Measurements from ENCODE around the gene PXDN. TPM values are rescaled to one million over a fixed set of nuclear protein-coding genes. Genes with fewer than 3 reads are reported as not detected.

PXDN gene
- 1 to 10 TPM in 2 of 6 donors, not detected in 4; 1.3 TPM for polyA plus RNA-seq (ENCODE audit: low read depth in 6 of 6)

- Mint-ChIP-seq H3K27ac (peak within 1 kb of the TSS in 2 of 6 donors; percentile 33 to 68), H3K36me3 (peaks cover 0 to 13% of the 10 kb centered on the region in 2 donors), H3K27me3 (peaks cover 54 to 60% (median 54%) of the 10 kb centered on the region in 3 donors), H3K4me3 (peak within 1 kb of the TSS; percentile 75 to 87 (median 82)), H3K9me3 (peaks cover 0 to 2% (median 0%) of the 10 kb centered on the region in 7 donors), H3K4me1 (peaks cover 15 to 28% (median 20%) of the 10 kb centered on the region in 3 donors)
- DNase-seq (no peak), ATAC-seq (ENCODE audit: low read depth in 2 of 2) (no peak)
Observed at GRCh38 chr2:1744446-1745170, at the start of gene PXDN. Gene PXDN, minus strand, starts transcription at chr2:1744515. Its CDS starts 60 bp downstream, at chr2:1744455.

GRCh38 chr2:1793868-1794445, 49.6 kb upstream of the PXDN start:
- Mint-ChIP-seq H3K27ac (no peak overlapping the region), H3K4me1 (peaks cover 0 to 7% (median 4%) of the 10 kb centered on the region in 3 donors), H3K27me3 (peaks cover 0 to 19% (median 16%) of the 10 kb centered on the region in 3 donors), H3K36me3 (peaks cover 0 to 6% of the 10 kb centered on the region in 2 donors), H3K4me3 (no peak overlapping the region), H3K9me3 (peaks cover 0 to 2% (median 0%) of the 10 kb centered on the region in 7 donors)
- no peak for DNase-seq
- no peak for ATAC-seq (ENCODE audit: low read depth in 2 of 2)

DNA sequence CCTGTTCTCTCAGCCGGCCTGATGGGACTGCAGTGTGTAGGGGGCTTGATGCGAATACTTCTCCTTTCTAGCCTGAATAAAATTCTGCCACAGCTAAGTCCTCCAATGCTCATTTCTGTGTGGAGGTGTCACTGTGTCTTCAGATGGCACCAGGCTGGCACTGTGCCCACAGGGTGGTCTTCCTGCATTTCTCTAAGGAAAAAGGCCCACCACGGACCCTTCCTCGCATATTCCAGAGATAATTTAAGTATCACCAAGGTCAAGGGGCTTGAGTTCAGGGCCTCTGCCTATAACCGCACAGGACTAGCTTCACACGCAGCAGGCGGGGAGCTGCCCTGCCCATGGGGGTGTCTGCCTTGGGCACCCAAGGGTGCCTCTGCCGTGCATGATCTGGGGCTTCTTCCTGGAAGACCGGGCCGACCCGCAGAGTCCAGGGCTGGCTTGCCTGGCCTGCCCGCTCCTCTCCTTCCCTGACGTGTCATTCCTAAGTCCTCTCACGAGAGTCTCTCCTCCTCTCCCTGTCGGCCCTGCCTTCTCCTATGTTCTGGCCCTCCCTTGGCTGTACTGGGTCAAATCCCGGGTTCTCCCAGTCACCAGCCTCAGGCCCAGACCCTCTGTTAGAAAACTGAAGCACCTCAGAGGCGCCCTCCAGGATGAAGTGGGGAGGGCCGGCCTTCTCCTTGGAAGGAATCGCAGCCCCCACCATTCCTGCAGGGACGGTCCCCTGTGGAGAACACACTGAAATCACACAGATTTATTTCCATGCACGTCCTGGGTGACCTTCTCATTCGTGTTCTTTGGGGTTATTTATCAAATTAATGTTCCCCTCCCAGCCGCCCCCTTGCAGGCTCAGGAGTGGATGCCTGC, 48.9 kb upstream of the PXDN start:
- H3K27ac Mint-ChIP-seq: no peak overlapping the region
- DNase-seq: no peak
- peaks cover 0 to 23% (median 16%) of the 10 kb centered on the region in 3 donors for H3K27me3 Mint-ChIP-seq
- H3K4me3 Mint-ChIP-seq: no peak overlapping the region
- no peak for ATAC-seq (ENCODE audit: low read depth in 2 of 2)
- H3K4me1 Mint-ChIP-seq: peaks cover 0 to 2% (median 1%) of the 10 kb centered on the region in 3 donors
- H3K9me3 Mint-ChIP-seq: peaks cover 0 to 2% (median 0%) of the 10 kb centered on the region in 7 donors
- peaks cover 0 to 2% of the 10 kb centered on the region in 2 donors for H3K36me3 Mint-ChIP-seq

- H3K27ac Mint-ChIP-seq: no peak overlapping the region
- peaks cover 0 to 34% (median 25%) of the 10 kb centered on the region in 3 donors for H3K27me3 Mint-ChIP-seq
- peaks cover 0 to 2% (median 0%) of the 10 kb centered on the region in 7 donors for H3K9me3 Mint-ChIP-seq
- DNase-seq: no peak
- no peak for ATAC-seq (ENCODE audit: low read depth in 2 of 2)
- H3K4me1 Mint-ChIP-seq: no peaks in the 10 kb centered on the region
- no peaks in the 10 kb centered on the region for H3K36me3 Mint-ChIP-seq
- H3K4me3 Mint-ChIP-seq: no peak overlapping the region
Observed at GRCh38 chr2:1791685-1792435, 47.5 kb upstream of the PXDN start.

DNA sequence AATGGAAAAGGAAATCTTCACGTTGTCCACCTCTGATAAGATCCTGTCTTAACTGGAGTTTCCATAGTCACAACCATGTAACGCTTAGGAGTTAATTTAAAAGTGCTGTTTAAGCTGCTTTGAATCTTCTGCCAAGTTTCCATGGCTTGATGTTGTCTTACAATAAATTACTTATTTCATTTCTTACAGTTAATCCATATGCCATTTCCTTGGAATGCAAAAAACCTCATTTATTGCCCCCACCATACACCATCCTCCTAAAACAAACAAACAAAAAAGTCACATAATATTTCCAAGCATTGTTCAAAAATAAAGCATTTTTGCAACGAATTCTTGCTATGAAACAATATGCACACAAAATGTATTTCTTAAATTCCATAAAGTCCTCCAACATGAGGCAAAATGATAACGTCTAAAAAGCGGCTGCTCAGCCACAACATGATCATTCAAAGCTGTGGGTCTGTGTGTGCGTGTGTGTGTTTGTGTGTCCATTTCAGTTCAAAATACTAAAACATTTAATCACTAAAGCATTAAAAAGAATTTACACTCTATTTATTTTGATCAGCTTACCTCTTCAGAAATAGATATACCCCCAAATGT, 46.8 kb upstream of the PXDN start:
- Mint-ChIP-seq H3K4me3 (no peak overlapping the region), H3K27ac (no peak overlapping the region), H3K4me1 (no peaks in the 10 kb centered on the region), H3K27me3 (peaks cover 0 to 29% (median 18%) of the 10 kb centered on the region in 3 donors), H3K36me3 (no peaks in the 10 kb centered on the region), H3K9me3 (peaks cover 0 to 2% (median 0%) of the 10 kb centered on the region in 7 donors)
- ATAC-seq (ENCODE audit: low read depth in 2 of 2): no peak
- DNase-seq: no peak

DNA sequence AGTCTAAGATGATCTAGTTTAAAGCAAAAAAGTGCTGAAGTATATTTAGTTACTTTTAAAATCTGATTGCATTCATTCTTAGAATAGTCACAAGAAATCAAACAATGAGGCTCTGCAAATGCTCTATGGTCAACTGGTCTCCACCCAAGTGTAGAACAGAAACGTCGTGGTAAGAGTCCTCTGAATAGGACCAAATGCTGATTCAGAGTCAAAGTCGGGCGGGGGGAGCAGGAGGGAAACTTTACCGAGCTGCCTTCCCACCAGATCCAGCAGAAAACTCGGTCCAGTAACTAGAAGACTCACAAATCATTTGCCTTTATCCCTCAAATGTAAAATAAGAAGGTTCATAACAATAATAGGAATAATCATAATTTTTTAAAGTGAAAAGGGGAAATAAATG, 46.2 kb upstream of the PXDN start:
- no peak for DNase-seq
- Mint-ChIP-seq H3K4me1 (no peaks in the 10 kb centered on the region), H3K4me3 (no peak overlapping the region), H3K27ac (no peak overlapping the region), H3K36me3 (no peaks in the 10 kb centered on the region), H3K9me3 (peaks cover 0 to 2% (median 0%) of the 10 kb centered on the region in 7 donors), H3K27me3 (peaks cover 4 to 29% (median 16%) of the 10 kb centered on the region in 3 donors)
- ATAC-seq (ENCODE audit: low read depth in 2 of 2): no peak

- Mint-ChIP-seq H3K27me3 (peaks cover 7 to 25% (median 16%) of the 10 kb centered on the region in 3 donors), H3K27ac (no peak overlapping the region), H3K4me1 (no peaks in the 10 kb centered on the region), H3K4me3 (no peak overlapping the region), H3K9me3 (peaks cover 0 to 2% (median 0%) of the 10 kb centered on the region in 7 donors), H3K36me3 (no peaks in the 10 kb centered on the region)
- DNase-seq: no peak
- no peak for ATAC-seq (ENCODE audit: low read depth in 2 of 2)
Observed at GRCh38 chr2:1789610-1790009, 45.3 kb upstream of the PXDN start.

GRCh38 chr2:1788478-1788959, 44.2 kb upstream of the PXDN start:
- Mint-ChIP-seq H3K4me3 (no peak overlapping the region), H3K27me3 (peaks cover 10 to 21% (median 16%) of the 10 kb centered on the region in 3 donors), H3K36me3 (no peaks in the 10 kb centered on the region), H3K4me1 (no peaks in the 10 kb centered on the region), H3K27ac (no peak overlapping the region), H3K9me3 (peaks cover 0 to 3% (median 0%) of the 10 kb centered on the region in 7 donors)
- DNase-seq (no peak), ATAC-seq (ENCODE audit: low read depth in 2 of 2) (no peak)

DNA sequence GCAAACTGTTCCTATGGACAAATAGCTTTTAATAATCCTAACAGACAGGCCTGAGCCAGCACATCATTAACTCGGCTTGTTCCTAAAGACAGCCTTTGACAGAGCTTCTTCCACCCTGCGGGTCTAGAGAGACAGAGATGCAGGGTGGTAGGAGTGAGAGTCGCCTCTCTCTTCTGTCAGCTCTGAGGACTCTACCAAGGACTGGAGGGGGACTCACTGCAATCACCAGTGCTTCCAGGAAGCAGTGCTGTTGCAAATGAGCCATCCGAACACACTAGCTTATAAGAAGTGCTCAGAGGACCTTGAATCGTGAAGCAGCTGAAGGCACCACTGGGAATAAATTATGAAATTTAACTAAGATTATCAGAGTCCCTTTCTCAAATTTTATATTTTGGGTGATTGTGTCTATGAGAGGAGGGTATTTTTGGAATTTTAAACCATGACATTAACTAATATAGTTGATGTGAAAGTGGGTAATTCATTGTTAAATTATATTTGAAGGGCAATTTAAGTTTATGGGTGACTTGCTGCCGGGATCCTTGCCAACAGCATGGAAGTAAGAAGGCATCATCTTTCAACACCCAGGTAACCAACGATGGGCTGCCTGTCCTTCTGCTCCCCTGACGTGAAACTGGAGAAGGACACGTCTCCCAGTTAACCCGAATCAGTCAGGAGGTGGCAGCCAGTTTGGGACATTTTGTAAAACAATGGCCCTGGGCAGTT, 43.6 kb upstream of the PXDN start:
- H3K4me3 Mint-ChIP-seq: no peak overlapping the region
- DNase-seq: no peak
- H3K36me3 Mint-ChIP-seq: no peaks in the 10 kb centered on the region
- no peaks in the 10 kb centered on the region for H3K4me1 Mint-ChIP-seq
- H3K27ac Mint-ChIP-seq: no peak overlapping the region
- H3K27me3 Mint-ChIP-seq: peaks cover 10 to 19% (median 17%) of the 10 kb centered on the region in 3 donors
- H3K9me3 Mint-ChIP-seq: peaks cover 0 to 3% (median 0%) of the 10 kb centered on the region in 7 donors
- ATAC-seq (ENCODE audit: low read depth in 2 of 2): no peak

GRCh38 chr2:1784986-1785617, 40.8 kb upstream of the PXDN start:
- DNase-seq (no peak), ATAC-seq (ENCODE audit: low read depth in 2 of 2) (no peak)
- Mint-ChIP-seq H3K9me3 (peaks cover 0 to 1% (median 0%) of the 10 kb centered on the region in 7 donors), H3K27me3 (peaks cover 22 to 37% (median 36%) of the 10 kb centered on the region in 3 donors), H3K4me3 (no peak overlapping the region), H3K4me1 (no peaks in the 10 kb centered on the region), H3K36me3 (no peaks in the 10 kb centered on the region), H3K27ac (no peak overlapping the region)

DNA sequence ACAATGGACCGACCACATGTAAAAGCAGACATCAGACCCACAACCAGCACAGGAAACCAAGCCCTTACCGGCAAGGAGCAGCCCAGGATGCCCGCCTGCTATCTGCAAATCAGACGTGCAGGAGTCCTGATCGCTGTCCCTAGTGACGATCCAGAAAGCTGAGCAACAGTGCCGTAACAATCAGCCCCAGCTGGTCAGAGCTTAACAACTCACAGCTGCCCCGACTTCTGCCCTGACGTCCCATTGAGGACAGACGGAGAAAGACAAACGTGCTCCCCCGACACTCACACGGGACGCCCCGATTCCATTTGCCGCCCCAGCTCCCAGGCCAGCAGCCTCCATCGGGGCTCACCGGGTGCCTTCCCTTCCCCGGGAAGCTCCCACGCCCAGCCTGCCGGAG, 39.8 kb upstream of the PXDN start:
- H3K9me3 Mint-ChIP-seq: peaks cover 0 to 1% (median 0%) of the 10 kb centered on the region in 7 donors
- H3K4me3 Mint-ChIP-seq: no peak overlapping the region
- H3K36me3 Mint-ChIP-seq: no peaks in the 10 kb centered on the region
- ATAC-seq (ENCODE audit: low read depth in 2 of 2) (no peak), DNase-seq (no peak)
- no peaks in the 10 kb centered on the region for H3K4me1 Mint-ChIP-seq
- peaks cover 25 to 37% (median 37%) of the 10 kb centered on the region in 3 donors for H3K27me3 Mint-ChIP-seq
- H3K27ac Mint-ChIP-seq: no peak overlapping the region
